GM19099 (cell line): ENCODE results near the gene FRMD3.

Experiments
- POLR2A ChIP-seq: IDR thresholded peaks from 3 replicates; pipeline ENCODE4 v1.6.1; 2011; ENCODE audit warnings: low read depth; ENCODE audit not compliant: insufficient read length; ENCODE audit errors: extremely low read depth

The FRMD3 gene

GRCh38 chr9:83257937-83258891, 280.0 kb downstream of the FRMD3 start:
- TF ChIP-seq POLR2A, result no peak

DNA sequence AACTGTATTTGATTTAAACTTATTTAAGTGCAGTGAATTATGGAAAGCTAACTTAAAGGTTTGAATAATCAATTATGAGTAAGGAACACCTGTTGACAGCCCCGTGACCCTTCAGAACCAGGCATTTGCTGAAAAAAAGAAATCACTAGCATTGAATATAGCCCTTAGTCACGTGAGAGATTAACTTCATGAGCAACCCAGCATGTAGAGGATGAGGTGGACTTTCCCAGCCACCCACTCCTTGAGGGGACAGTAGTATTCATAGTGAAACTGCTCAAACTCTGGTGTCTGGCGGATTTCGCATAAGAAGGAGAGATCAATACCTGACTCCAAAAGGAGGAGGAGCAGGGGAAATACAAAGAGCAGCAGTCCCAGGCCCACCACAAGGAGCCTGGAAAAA, 290.5 kb downstream of the FRMD3 start:
- no peak for TF ChIP-seq POLR2A

DNA sequence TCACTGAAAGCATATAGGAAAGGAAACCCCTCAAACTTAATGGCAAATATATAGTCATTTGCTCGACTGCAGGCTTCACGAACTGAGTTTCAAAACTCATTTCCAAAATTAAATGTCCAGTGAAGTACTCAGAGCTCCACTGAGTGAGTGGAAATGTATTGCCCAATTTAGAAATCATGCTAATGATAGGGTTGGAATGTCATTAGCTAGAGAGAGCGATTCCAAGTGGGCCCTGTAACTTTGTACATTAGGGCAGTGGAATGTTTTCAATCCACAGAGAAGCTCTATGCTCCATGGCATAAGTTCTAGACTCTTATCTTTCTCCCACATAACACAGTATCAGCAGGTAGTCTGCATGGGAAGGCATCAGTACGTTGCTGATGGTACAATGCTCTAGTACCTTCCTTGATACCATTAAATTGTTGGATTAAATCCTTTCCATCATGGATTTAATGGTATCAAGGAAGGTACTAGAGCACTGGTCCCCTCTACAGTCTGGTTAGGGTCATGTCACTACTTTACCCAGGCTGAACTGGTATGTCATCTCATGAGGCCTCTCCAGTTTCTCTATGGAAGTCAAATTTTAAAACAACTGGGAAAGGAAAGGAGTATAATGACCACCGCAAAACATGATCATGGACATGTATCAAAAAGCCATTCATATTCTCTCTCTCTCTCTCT, 292.1 kb downstream of the FRMD3 start:
- no peak for TF ChIP-seq POLR2A

DNA sequence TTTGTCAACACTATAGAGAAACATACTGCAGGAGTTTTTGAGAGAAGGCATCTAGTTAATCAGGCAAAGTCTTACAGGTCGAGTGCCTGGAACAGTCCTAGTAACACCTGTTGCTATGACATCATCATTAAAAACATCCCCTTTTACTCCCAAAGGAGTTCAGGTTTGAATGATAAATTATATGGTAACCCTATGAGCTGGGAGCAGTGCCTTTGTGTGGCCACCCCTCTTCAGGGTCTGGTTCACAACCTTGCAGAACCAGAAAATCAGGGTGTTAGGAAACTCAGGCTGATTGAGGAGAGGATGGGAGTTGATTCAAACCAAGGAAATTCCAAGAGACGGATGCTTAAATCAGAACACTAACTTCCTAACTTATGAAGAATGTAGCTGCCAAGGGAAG, 296.1 kb downstream of the FRMD3 start:
- TF ChIP-seq POLR2A, result no peak

GRCh38 chr9:83240671-83241070, 297.5 kb downstream of the FRMD3 start:
- no peak for TF ChIP-seq POLR2A

GRCh38 chr9:83239747-83240146, 298.5 kb downstream of the FRMD3 start:
- no peak for TF ChIP-seq POLR2A

DNA sequence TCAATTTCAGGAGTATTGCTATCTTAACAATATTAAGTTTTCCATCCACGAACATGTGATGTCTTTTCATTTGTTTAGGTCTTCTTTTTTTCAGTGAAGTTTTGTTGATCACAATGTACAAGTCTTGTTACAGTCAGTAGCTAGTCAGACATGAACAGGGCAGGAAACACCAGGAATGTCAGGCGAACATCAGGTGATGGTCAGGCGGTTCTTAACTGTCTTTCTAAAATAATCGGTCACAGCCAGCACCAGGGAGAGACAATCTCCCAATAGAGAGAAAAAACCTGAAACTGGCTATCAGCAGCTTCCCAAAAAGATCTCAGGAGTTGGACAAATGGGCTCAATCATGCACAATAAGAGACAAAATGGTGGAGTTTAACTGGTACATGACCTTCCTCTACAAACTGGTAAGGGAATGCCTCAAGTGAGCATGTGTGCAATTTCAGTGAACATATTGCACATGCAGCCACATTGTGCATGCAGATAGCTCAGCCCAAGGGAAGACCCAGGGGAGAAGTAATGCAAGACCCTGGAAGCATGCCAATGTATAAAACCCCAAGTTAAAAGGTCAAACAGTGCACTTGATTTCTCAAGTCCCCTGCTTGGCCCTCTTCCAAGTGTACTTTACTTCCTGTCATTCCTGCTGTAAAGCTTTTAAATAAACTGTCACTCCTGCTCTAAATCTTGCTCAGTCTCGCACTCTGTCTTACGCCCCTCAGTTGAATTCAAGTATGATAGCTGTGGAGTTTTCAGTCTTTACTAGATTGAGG, 299.1 kb downstream of the FRMD3 start:
- TF ChIP-seq POLR2A, result no peak

DNA sequence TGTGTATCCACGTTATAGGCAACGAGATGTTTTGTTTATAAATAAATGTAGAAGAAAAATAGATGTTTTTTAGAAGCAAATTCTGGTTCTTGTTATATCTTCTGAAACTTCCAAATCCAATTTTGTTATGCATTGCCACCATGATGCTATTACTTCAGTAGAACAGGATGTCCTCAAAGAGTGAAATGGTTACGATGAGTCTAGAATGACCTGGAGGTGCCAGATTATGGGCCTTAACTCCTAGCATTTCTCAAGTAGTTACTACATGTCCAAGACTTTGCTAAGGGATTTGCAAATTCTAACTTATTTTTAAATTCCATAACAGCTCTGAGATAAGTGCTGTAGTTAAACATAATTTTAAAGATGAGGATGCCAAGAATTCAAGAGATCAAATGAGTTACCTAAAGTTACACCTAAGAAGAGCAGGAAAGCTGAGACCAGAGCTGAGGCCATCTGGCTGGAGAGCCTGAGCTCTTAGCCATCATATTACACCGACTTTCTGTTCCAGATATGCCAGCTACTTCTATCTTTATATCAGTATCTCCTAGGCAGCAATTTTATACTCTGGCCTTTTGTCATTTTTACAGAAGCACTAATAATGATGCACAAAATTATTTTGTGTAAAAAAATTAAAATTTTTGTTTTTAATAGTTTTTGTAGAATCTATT, 302.0 kb downstream of the FRMD3 start:
- TF ChIP-seq POLR2A, result no peak

DNA sequence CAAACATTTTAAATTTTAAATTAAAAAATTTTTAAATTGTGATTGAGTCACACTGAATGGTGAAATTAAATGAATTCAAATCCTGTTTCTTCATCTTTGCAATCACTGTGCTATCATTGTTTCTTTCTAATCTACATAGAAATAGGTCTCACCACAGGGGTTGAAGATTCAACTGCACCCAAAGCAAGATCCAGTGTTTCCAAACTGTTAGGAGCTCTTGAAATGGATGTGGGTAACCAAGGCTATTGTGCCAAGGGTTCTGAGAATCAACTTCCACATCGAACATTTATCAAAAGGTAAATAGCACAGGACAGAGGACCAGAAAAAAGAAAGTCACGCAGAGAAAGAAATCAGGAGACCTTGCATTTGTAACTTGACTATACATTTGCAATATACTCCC, 302.7 kb downstream of the FRMD3 start:
- TF ChIP-seq POLR2A, result no peak

DNA sequence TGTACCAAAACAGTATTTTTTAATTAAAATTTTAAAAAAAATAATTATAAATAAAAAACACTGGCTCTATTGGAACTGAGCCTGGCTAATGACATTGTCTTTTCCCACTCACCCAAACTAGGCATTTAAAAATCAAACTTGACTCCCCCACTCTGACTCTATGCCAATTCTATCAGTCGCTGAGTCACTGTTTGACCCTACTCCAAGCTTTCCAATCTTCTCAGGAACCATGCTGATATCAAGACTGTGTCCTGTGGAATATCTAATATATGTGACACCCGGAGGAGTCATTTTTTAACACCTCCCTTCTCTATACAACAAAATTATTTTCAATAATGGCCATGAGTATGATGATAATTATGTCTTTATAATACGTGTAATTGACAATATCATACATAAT, 303.7 kb downstream of the FRMD3 start:
- TF ChIP-seq POLR2A, result no peak

DNA sequence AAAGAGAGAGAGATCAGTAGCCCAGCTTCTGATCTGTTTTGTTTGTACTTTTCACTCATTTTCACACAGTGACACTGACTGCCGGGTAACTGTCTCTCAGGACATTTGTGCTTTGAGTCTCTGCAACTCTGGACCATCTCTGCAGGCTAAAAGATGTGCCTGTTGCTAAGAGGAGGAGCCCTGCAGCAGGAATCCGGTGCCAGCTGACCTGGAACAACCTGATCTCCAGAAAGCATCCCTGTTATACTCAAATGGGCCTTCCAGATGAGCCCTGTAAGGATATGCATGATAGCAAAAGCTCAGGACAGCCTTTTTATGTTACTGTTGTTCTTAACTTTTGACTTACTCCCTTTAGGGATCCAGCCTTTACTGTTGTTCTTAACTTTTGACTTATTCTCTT, 304.6 kb downstream of the FRMD3 start:
- no peak for TF ChIP-seq POLR2A

GRCh38 chr9:83231039-83231438, 307.2 kb downstream of the FRMD3 start:
- no peak for TF ChIP-seq POLR2A

DNA sequence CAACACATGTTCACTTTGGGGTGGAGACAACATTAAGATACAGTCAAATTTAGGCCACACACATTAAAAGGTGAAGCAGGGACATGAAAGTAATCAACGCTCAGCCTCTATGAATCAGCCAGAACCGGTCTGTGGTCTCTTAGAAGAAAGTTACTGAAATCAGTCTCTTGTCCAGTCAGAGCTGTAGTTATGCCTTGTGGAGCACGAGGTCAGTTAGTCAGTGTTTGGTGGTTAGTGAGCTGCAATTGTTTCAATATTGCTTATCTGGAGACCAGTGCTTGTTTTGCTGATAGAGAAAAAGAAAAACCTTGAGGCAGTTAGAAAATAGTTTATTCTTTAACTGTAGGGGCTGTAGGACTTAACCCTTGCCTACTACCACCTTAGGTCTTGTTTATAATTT, 317.5 kb downstream of the FRMD3 start:
- TF ChIP-seq POLR2A, result no peak

- no peak for TF ChIP-seq POLR2A
These were observed 318.2 kb downstream of the FRMD3 start for GRCh38 chr9:83219924-83220438.
